ENCODE measurements around the gene MELK. TPM values are rescaled to one million over a fixed set of nuclear protein-coding genes. Genes with fewer than 3 reads are reported as not detected.

MELK gene
- total and polyA plus RNA-seq, 10 of the 15 experiments (the other 5 are each of a cell fraction or from before 2014, with no cell fraction given), result 38.7 to 80.3 (median 51.6) TPM

DNA sequence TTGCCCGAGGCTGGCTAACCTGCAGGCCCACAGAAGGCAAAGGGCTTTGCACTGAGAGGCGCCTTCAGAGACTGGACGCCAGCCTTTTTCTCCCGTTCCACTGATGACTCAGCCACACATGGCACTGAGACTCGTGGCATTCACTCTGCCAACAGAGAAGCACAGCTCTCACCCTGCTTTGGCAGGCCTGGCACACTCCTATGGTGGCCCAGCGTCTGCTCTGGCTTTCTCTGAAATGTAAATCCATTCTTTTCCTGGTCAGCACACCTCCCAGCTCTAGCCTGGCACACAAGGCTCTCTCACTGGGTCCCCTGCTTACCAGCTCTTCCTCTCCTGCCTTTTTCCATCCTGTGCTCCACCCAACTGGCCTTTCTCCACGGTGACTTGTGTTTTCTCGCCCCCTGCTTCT is 5.9 kb upstream of the MELK start:
- TF ChIP-seq NBN (IDR thresholded peaks at IDR 0.05) (no peak), POLR2AphosphoS2 (IDR thresholded peaks at IDR 0.05; ENCODE audit: low read depth, low read length) (no peak), FOXK2 (IDR thresholded peaks at IDR 0.05) (no peak), TAF1 (IDR thresholded peaks at IDR 0.05; ENCODE audit: borderline replicate concordance, low read depth, low read length) (no peak), ZBED1 (IDR thresholded peaks at IDR 0.05; ENCODE audit: borderline replicate concordance) (no peak), ESRRA (IDR thresholded peaks at IDR 0.05; ENCODE audit: low read length) (no peak), IRF3 (IDR thresholded peaks at IDR 0.05) (no peak), PAX5 (IDR thresholded peaks at IDR 0.05; ENCODE audit: borderline replicate concordance, low read depth, low read length) (no peak), NFYA (IDR thresholded peaks at IDR 0.05; ENCODE audit: borderline replicate concordance, low read depth, low read length) (no peak), PML (IDR thresholded peaks at IDR 0.05; ENCODE audit: low read length) (no peak), CBX3 (IDR thresholded peaks at IDR 0.05; ENCODE audit: borderline replicate concordance, low read depth) (no peak), MLLT1 (IDR thresholded peaks at IDR 0.05) (no peak), ZBTB33 (IDR thresholded peaks at IDR 0.05) (no peak), KDM1A (IDR thresholded peaks at IDR 0.05; ENCODE audit: borderline replicate concordance) (no peak), JUNB (IDR thresholded peaks at IDR 0.05) (no peak), RAD51 (IDR thresholded peaks at IDR 0.05) (no peak)
- TF ChIP-seq, protein P1, sequence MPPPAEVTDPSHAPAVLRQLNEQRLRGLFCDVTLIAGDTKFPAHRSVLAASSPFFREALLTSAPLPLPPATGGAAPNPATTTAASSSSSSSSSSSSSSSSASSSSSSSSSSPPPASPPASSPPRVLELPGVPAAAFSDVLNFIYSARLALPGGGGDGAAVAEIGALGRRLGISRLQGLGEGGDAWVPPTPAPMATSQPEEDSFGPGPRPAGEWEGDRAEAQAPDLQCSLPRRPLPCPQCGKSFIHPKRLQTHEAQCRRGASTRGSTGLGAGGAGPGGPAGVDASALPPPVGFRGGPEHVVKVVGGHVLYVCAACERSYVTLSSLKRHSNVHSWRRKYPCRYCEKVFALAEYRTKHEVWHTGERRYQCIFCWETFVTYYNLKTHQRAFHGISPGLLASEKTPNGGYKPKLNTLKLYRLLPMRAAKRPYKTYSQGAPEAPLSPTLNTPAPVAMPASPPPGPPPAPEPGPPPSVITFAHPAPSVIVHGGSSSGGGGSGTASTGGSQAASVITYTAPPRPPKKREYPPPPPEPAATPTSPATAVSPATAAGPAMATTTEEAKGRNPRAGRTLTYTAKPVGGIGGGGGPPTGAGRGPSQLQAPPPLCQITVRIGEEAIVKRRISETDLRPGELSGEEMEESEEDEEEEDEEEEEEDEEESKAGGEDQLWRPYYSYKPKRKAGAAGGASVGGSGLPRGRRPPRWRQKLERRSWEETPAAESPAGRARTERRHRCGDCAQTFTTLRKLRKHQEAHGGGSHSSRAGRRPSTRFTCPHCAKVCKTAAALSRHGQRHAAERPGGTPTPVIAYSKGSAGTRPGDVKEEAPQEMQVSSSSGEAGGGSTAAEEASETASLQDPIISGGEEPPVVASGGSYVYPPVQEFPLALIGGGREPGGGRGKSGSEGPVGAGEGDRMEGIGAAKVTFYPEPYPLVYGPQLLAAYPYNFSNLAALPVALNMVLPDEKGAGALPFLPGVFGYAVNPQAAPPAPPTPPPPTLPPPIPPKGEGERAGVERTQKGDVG (CRISPR knock-in tag; IDR thresholded peaks at IDR 0.05), result no peak
- 74% methylated on average over 8 of the region's 8 CpGs for WGBS (ENCODE audit: insufficient coverage, insufficient replicate concordance, low lambda C conversion rate, missing lambda C conversion rate)
- H3K4me1 ChIP-seq (ENCODE audit: control insufficient read depth, insufficient read depth, low read length), result no peaks in the 10 kb centered on the region
- ChIA-PET SMC1A (ENCODE audit: uncharacterized antibody, unreplicated experiment) (interaction anchor here (1.1 to 1.2 kb wide), 3 partner anchors 11 to 106 kb away, joined by 3 to 4 read pairs (median 3); no protein-coding TSS in a partner anchor), CTCF (interaction anchor here (1.0 to 1.5 kb wide), 2 partner anchors 11 to 159 kb away, joined by 6 to 7 read pairs; no protein-coding TSS in a partner anchor), RAD21 (ENCODE audit: unreplicated experiment) (no interaction called here), POLR2A (interaction anchor here (1.2 kb wide), 1 partner anchor 64 kb away, joined by 3 read pairs; no protein-coding TSS in a partner anchor)
- H3K27ac ChIP-seq (ENCODE audit: control insufficient read depth, insufficient read depth), result no peak overlapping the region
- H3K9ac ChIP-seq (ENCODE audit: control insufficient read depth, insufficient read depth, low read length), result no peak overlapping the region
- H4K20me1 ChIP-seq (ENCODE audit: control insufficient read depth, insufficient read depth), result no peaks in the 10 kb centered on the region
- H3K4me3 ChIP-seq, result no peak overlapping the region
- in situ Hi-C loops (cut with MboI) (no loop called here), intact Hi-C loops (cut with micrococcal nuclease; ENCODE audit: unreplicated experiment) (no loop called here)
- H3K4me2 ChIP-seq (ENCODE audit: control insufficient read depth, insufficient read depth), result no peak overlapping the region
- DNase-seq (ENCODE audit: low read depth, low spot score) (no peak), FAIRE-seq (no peak), ATAC-seq (no peak)
- H3K9me3 ChIP-seq (replicated peaks; ENCODE audit: control insufficient read depth, insufficient read depth, low read length), result no peaks in the 10 kb centered on the region
- BruUV-seq (replicated peaks), result no TSS peak
- no peaks in the 10 kb centered on the region for H3K79me2 ChIP-seq (ENCODE audit: control insufficient read depth, insufficient read depth, low read length)
- no peaks in the 10 kb centered on the region for H3K27me3 ChIP-seq (replicated peaks in 1 of 2; ENCODE audit: control insufficient read depth in 2 of 2, insufficient read depth in 2 of 2, low read length in 1 of 2)
- H3K36me3 ChIP-seq (ENCODE audit: control insufficient read depth in 2 of 2, insufficient read depth in 2 of 2, low read length in 1 of 2), result no peaks in the 10 kb centered on the region
- H2AFZ ChIP-seq (ENCODE audit: control insufficient read depth, low read depth, low read length), result no peak overlapping the region

Measured in GM12878 (cell line).